Left ventricle myocardium superior (tissue), 1 donor: ENCODE measurements around the gene B3GLCT. TPM values are rescaled to one million over a fixed set of nuclear protein-coding genes. Genes with fewer than 3 reads are reported as not detected.
"Not testable (repeated sequence)": the region's sequence is repeated elsewhere in the genome, so short reads cannot be mapped to it uniquely, and the experiment has no call there.

ENCODE experiments used
- ATAC-seq: fragments of 200-7000 bp; cut with Tn5 transposase; one replicate; pipeline ENCODE4 v1.9.1; 2020; ENCODE audit warnings: mild to moderate bottlenecking, moderate library complexity
- DNase-seq: peaks from one replicate; pipeline ENCODE4 v3.0.0-alpha.2; 2020
- intact Hi-C: fragments of 100-400 bp; cut with micrococcal nuclease; formaldehyde crosslinking; loops from one replicate; pipeline ENCODE4 v1.11.0; 2022
- total RNA-seq: library from RNA; stranded (reverse); fragmentation: NEBNext Ultra II Directional; extraction: Animal tissue kit (Norgen Biotek cat#: 25700); gene quantifications from one replicate; pipeline ENCODE4 v1.2.1, GENCODE V29; 2021
- donor health status: DM: no; HTN: yes; CAD: no; lungs with severe emphysema.

Gene B3GLCT
- total RNA-seq, 1 donor from 2014 or later = 20.3 TPM

GRCh38 chr13:31214435-31214834 is 14.7 kb downstream of the B3GLCT start:
- DNase-seq (no peak), ATAC-seq (peak; percentile 75)
- intact Hi-C loops = no loop called here

- DNase-seq, intact Hi-C loops, ATAC-seq: not testable (repeated sequence)
Measured at GRCh38 chr13:31216916-31217315, 17.1 kb downstream of the B3GLCT start.

GRCh38 chr13:31219909-31220598 is 20.3 kb downstream of the B3GLCT start:
- no peak for ATAC-seq
- intact Hi-C loops = no loop called here

GRCh38 chr13:31221057-31221456 is 21.3 kb downstream of the B3GLCT start:
- DNase-seq = peak; percentile 40
- ATAC-seq = peak; percentile 63
- intact Hi-C loops = no loop called here

More at GRCh38 chr13:31219909-31220598, 20.3 kb downstream of the B3GLCT start:
- DNase-seq = no peak

GRCh38 chr13:31223215-31223614 is 23.4 kb downstream of the B3GLCT start:
- ATAC-seq = peak; percentile 35
- DNase-seq = peak; percentile 40
- intact Hi-C loops = no loop called here

GRCh38 chr13:31223640-31224039 is 23.9 kb downstream of the B3GLCT start:
- DNase-seq = no peak
- intact Hi-C loops = no loop called here
- peak; percentile 26 for ATAC-seq

- no peak for ATAC-seq
- DNase-seq = no peak
- intact Hi-C loops = no loop called here
Measured at GRCh38 chr13:31224174-31224669, 24.4 kb downstream of the B3GLCT start.

GRCh38 chr13:31224963-31225559 is 25.3 kb downstream of the B3GLCT start:
- intact Hi-C loops = no loop called here
- no peak for DNase-seq
- ATAC-seq = peak; percentile 49

GRCh38 chr13:31225998-31226675 is 26.4 kb downstream of the B3GLCT start:
- intact Hi-C loops = no loop called here
- no peak for ATAC-seq
- DNase-seq = no peak

GRCh38 chr13:31227063-31227462 is 27.3 kb downstream of the B3GLCT start:
- intact Hi-C loops = no loop called here

GRCh38 chr13:31227870-31228269 is 28.1 kb downstream of the B3GLCT start:
- no peak for ATAC-seq

More at GRCh38 chr13:31227063-31227462, 27.3 kb downstream of the B3GLCT start:
- DNase-seq = no peak
- no peak for ATAC-seq

GRCh38 chr13:31234729-31235128 is 35.0 kb downstream of the B3GLCT start:
- intact Hi-C loops = loop anchor here (5.0 kb wide), 1 partner anchor 188 kb away; no protein-coding TSS in a partner anchor
- ATAC-seq (peak; percentile 78), DNase-seq (no peak)

More at GRCh38 chr13:31227870-31228269, 28.1 kb downstream of the B3GLCT start:
- DNase-seq = no peak
- intact Hi-C loops = no loop called here

- intact Hi-C loops = loop anchor here (5.0 kb wide), 1 partner anchor 186 kb away; no protein-coding TSS in a partner anchor
- DNase-seq (no peak), ATAC-seq (peak; percentile 64)
Measured at GRCh38 chr13:31236211-31236786, 36.5 kb downstream of the B3GLCT start.

- intact Hi-C loops = no loop called here
- ATAC-seq (no peak), DNase-seq (no peak)
Measured at GRCh38 chr13:31240921-31241320, 41.1 kb downstream of the B3GLCT start.

- intact Hi-C loops = no loop called here
- no peak for DNase-seq
- peak; percentile 78 for ATAC-seq
Measured at GRCh38 chr13:31242367-31242766, 42.6 kb downstream of the B3GLCT start.

- intact Hi-C loops = no loop called here
- ATAC-seq = no peak
- no peak for DNase-seq
Measured at GRCh38 chr13:31242916-31243315, 43.1 kb downstream of the B3GLCT start.

GRCh38 chr13:31245598-31246373 is 46.0 kb downstream of the B3GLCT start:
- no peak for DNase-seq
- no peak for ATAC-seq
- intact Hi-C loops = no loop called here

- intact Hi-C loops = no loop called here
- DNase-seq = no peak
Measured at GRCh38 chr13:31246918-31247317, 47.1 kb downstream of the B3GLCT start.

GRCh38 chr13:31248361-31248760 is 48.6 kb downstream of the B3GLCT start:
- DNase-seq (no peak), ATAC-seq (no peak)
- intact Hi-C loops = no loop called here

More at GRCh38 chr13:31246918-31247317, 47.1 kb downstream of the B3GLCT start:
- no peak for ATAC-seq
